Gastroesophageal sphincter (tissue), 3 donors: ENCODE measurements around the gene TSPOAP1.

ENCODE experiments used
- POLR2A ChIP-seq, 2 donors: fragments of 450-650 bp; IDR thresholded peaks; one replicate each; pipeline ENCODE4 v1.6.1; 2017; ENCODE audit warnings: antibody characterized with exemption in 2 of 2, mild to moderate bottlenecking in 2 of 2, moderate library complexity in 1 of 2
- POLR2AphosphoS5 ChIP-seq: sonication (generic); formaldehyde crosslinking; IDR thresholded peaks from one replicate; pipeline ENCODE4 v1.6.1; 2017; ENCODE audit warnings: antibody characterized with exemption
- TF ChIP-seq, protein P1 (sequence below), 4 experiments: fragments of 200-600 bp in 2 of 4; fragments of 450-650 bp in 2 of 4; sonication (generic) in 1 of 4; IDR thresholded peaks; one replicate each; pipeline ENCODE4 v1.5.1; 2017 to 2019; ENCODE audit warnings: antibody characterized with exemption in 4 of 4, mild to moderate bottlenecking in 2 of 4, moderate library complexity in 2 of 4

DNA sequence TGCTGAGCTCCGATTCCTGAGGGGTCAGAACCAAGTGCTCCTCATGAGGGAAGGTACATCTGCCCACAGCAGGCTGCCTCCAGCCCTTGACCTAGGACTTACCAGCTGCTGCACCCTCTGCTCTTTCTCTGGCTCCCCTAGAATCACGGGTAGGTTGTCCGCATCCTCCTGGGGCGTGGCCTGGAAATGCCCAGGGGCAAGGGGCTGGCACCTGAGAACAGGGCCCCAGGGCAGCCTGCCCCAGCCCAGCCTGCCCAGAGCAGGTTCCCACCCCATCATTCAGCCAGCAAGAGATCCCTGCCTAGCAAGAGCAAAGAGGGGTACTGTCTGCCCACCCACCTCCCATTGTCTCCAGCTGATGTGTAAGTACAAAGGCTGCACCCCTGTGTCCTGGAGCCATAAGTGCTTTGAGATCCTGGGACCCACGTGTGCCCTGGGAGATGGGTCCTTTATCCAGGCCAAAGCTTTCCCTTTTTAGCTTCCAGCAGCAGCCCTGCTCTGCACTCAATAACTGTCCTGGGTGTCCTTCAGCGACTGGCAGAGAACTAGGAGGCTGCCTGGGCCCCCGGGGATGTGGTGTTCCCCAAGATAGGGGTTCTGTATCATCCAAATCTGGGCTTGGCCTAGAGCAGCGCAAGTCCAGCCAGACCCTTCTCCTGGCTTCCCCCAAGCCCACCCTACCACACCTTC, 5.1 kb downstream of the TSPOAP1 start:
- TF ChIP-seq, protein P1, sequence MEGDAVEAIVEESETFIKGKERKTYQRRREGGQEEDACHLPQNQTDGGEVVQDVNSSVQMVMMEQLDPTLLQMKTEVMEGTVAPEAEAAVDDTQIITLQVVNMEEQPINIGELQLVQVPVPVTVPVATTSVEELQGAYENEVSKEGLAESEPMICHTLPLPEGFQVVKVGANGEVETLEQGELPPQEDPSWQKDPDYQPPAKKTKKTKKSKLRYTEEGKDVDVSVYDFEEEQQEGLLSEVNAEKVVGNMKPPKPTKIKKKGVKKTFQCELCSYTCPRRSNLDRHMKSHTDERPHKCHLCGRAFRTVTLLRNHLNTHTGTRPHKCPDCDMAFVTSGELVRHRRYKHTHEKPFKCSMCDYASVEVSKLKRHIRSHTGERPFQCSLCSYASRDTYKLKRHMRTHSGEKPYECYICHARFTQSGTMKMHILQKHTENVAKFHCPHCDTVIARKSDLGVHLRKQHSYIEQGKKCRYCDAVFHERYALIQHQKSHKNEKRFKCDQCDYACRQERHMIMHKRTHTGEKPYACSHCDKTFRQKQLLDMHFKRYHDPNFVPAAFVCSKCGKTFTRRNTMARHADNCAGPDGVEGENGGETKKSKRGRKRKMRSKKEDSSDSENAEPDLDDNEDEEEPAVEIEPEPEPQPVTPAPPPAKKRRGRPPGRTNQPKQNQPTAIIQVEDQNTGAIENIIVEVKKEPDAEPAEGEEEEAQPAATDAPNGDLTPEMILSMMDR (IDR thresholded peaks at IDR 0.05) = no peak
- no peak for TF ChIP-seq POLR2AphosphoS5
- TF ChIP-seq POLR2A (IDR thresholded peaks at IDR 0.05) = no peak
